Measurements from ENCODE around the gene SLC27A5.

- TF ChIP-seq, protein P1, sequence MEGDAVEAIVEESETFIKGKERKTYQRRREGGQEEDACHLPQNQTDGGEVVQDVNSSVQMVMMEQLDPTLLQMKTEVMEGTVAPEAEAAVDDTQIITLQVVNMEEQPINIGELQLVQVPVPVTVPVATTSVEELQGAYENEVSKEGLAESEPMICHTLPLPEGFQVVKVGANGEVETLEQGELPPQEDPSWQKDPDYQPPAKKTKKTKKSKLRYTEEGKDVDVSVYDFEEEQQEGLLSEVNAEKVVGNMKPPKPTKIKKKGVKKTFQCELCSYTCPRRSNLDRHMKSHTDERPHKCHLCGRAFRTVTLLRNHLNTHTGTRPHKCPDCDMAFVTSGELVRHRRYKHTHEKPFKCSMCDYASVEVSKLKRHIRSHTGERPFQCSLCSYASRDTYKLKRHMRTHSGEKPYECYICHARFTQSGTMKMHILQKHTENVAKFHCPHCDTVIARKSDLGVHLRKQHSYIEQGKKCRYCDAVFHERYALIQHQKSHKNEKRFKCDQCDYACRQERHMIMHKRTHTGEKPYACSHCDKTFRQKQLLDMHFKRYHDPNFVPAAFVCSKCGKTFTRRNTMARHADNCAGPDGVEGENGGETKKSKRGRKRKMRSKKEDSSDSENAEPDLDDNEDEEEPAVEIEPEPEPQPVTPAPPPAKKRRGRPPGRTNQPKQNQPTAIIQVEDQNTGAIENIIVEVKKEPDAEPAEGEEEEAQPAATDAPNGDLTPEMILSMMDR (conservative IDR thresholded peaks at IDR 0.05; ENCODE audit: low read depth, low read length): no peak
- TF ChIP-seq BHLHE40 (IDR thresholded peaks at IDR 0.05; ENCODE audit: low read depth, low read length) (no peak), MAZ (IDR thresholded peaks at IDR 0.05; ENCODE audit: borderline replicate concordance, low read depth, low read length) (no peak), CHD1 (IDR thresholded peaks at IDR 0.05; ENCODE audit: low read depth, low read length) (no peak), RAD21 (IDR thresholded peaks at IDR 0.05; ENCODE audit: low read length) (no peak), POLR2A (IDR thresholded peaks at IDR 0.05; ENCODE audit: low read depth, low read length) (no peak), CEBPB (IDR thresholded peaks at IDR 0.05; ENCODE audit: low read depth, low read length) (no peak), RFX5 (IDR thresholded peaks at IDR 0.05; ENCODE audit: low read depth, low read length) (no peak), MXI1 (IDR thresholded peaks at IDR 0.05; ENCODE audit: borderline replicate concordance, low read depth, low read length) (no peak)
- TF ChIP-seq, protein P2, sequence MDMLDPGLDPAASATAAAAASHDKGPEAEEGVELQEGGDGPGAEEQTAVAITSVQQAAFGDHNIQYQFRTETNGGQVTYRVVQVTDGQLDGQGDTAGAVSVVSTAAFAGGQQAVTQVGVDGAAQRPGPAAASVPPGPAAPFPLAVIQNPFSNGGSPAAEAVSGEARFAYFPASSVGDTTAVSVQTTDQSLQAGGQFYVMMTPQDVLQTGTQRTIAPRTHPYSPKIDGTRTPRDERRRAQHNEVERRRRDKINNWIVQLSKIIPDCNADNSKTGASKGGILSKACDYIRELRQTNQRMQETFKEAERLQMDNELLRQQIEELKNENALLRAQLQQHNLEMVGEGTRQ (IDR thresholded peaks at IDR 0.05; ENCODE audit: low read depth, low read length): no peak
Observed at GRCh38 chr19:58551123-58551497, 39.3 kb upstream of the SLC27A5 start.
